ENCODE data around the gene LUC7L3. TPM values are rescaled to one million over a fixed set of nuclear protein-coding genes. Genes with fewer than 3 reads are reported as not detected.
"Not testable (repeated sequence)": the region's sequence is repeated elsewhere in the genome, so short reads cannot be mapped to it uniquely, and the experiment has no call there.

The LUC7L3 gene
- total RNA-seq, 2 donors from 2014 or later: 128 to 145 TPM

GRCh38 chr17:50721194-50722010, 2.0 kb downstream of the LUC7L3 start:
- Mint-ChIP-seq H3K36me3 (peaks cover 31 to 32% of the 10 kb centered on the region in 2 donors), H3K9me3 (no peaks in the 10 kb centered on the region), H3K27ac (peak overlapping the region; percentile 98)
- no peak for ATAC-seq
- DNase-seq (ENCODE audit: low spot score in 2 of 2): no peak

GRCh38 chr17:50722746-50723145, 3.3 kb downstream of the LUC7L3 start:
- peaks cover 32 to 38% of the 10 kb centered on the region in 2 donors for H3K36me3 Mint-ChIP-seq
- DNase-seq (ENCODE audit: low spot score in 2 of 2) (no peak), ATAC-seq (no peak)
- H3K27ac Mint-ChIP-seq: no peak overlapping the region
- H3K9me3 Mint-ChIP-seq: no peaks in the 10 kb centered on the region

- not testable (repeated sequence) for H3K9me3 Mint-ChIP-seq; ATAC-seq; H3K27ac Mint-ChIP-seq; DNase-seq (ENCODE audit: low spot score in 2 of 2)
- H3K36me3 Mint-ChIP-seq: peaks cover 25 to 34% of the 10 kb centered on the region in 2 donors
Measured at GRCh38 chr17:50724622-50725021, 5.2 kb downstream of the LUC7L3 start.

GRCh38 chr17:50725769-50726655, 6.6 kb downstream of the LUC7L3 start:
- Mint-ChIP-seq H3K27ac (peak overlapping the region in 1 of 2 donors; percentile 66), H3K36me3 (peaks cover 11 to 20% of the 10 kb centered on the region in 2 donors), H3K9me3 (no peaks in the 10 kb centered on the region)
- no peak for ATAC-seq
- DNase-seq (ENCODE audit: low spot score in 2 of 2): no peak

- no peaks in the 10 kb centered on the region for H3K9me3 Mint-ChIP-seq
- H3K36me3 Mint-ChIP-seq: peaks cover 0 to 7% of the 10 kb centered on the region in 2 donors
- peak overlapping the region in 1 of 2 donors; percentile 88 for H3K27ac Mint-ChIP-seq
- ATAC-seq (no peak), DNase-seq (ENCODE audit: low spot score in 2 of 2) (no peak)
Measured at GRCh38 chr17:50728112-50728429, 8.7 kb downstream of the LUC7L3 start.

- Mint-ChIP-seq H3K9me3 (no peaks in the 10 kb centered on the region), H3K27ac (peak overlapping the region in 1 of 2 donors; percentile 88), H3K36me3 (peaks cover 0 to 7% of the 10 kb centered on the region in 2 donors)
- DNase-seq (ENCODE audit: low spot score in 2 of 2) (no peak), ATAC-seq (peak; percentile 18 to 66)
Measured at GRCh38 chr17:50728881-50729765, 9.7 kb downstream of the LUC7L3 start.

GRCh38 chr17:50731575-50732460, 12.4 kb downstream of the LUC7L3 start:
- H3K9me3 Mint-ChIP-seq: no peaks in the 10 kb centered on the region
- ATAC-seq: no peak
- peaks cover 0 to 7% of the 10 kb centered on the region in 2 donors for H3K36me3 Mint-ChIP-seq
- peak overlapping the region; percentile 42 to 81 for H3K27ac Mint-ChIP-seq
- no peak for DNase-seq (ENCODE audit: low spot score in 2 of 2)

- ATAC-seq (no peak), DNase-seq (ENCODE audit: low spot score in 2 of 2) (no peak)
- Mint-ChIP-seq H3K9me3 (no peaks in the 10 kb centered on the region), H3K36me3 (peaks cover 0 to 17% of the 10 kb centered on the region in 2 donors), H3K27ac (peak overlapping the region in 1 of 2 donors; percentile 39)
Measured at GRCh38 chr17:50735287-50735686, 15.9 kb downstream of the LUC7L3 start.

GRCh38 chr17:50737118-50737698, 17.8 kb downstream of the LUC7L3 start:
- Mint-ChIP-seq H3K36me3 (peaks cover 5 to 33% of the 10 kb centered on the region in 2 donors), H3K9me3 (no peaks in the 10 kb centered on the region), H3K27ac (peak overlapping the region; percentile 38 to 68)
- ATAC-seq: peak; percentile 84
- no peak for DNase-seq (ENCODE audit: low spot score in 2 of 2)

- Mint-ChIP-seq H3K27ac (peak overlapping the region; percentile 23 to 32), H3K9me3 (no peaks in the 10 kb centered on the region), H3K36me3 (peaks cover 5 to 40% of the 10 kb centered on the region in 2 donors)
- ATAC-seq (peak; percentile 26 to 50), DNase-seq (ENCODE audit: low spot score in 2 of 2) (no peak)
Measured at GRCh38 chr17:50739098-50739497, 19.7 kb downstream of the LUC7L3 start.

GRCh38 chr17:50745631-50746030, 26.2 kb downstream of the LUC7L3 start:
- Mint-ChIP-seq H3K27ac (no peak overlapping the region), H3K9me3 (no peaks in the 10 kb centered on the region), H3K36me3 (peaks cover 9 to 41% of the 10 kb centered on the region in 2 donors)
- ATAC-seq (no peak), DNase-seq (ENCODE audit: low spot score in 2 of 2) (no peak)

- DNase-seq (ENCODE audit: low spot score in 2 of 2) (no peak), ATAC-seq (no peak)
- Mint-ChIP-seq H3K9me3 (no peaks in the 10 kb centered on the region), H3K36me3 (peaks cover 5 to 20% of the 10 kb centered on the region in 2 donors), H3K27ac (peak overlapping the region in 1 of 2 donors; percentile 34)
Measured at GRCh38 chr17:50749245-50749644, 29.8 kb downstream of the LUC7L3 start.

GRCh38 chr17:50754521-50754920, 35.1 kb downstream of the LUC7L3 start:
- H3K27ac Mint-ChIP-seq: peak overlapping the region in 1 of 2 donors; percentile 51
- no peak for DNase-seq (ENCODE audit: low spot score in 2 of 2)

GRCh38 chr17:50758524-50758923, 39.1 kb downstream of the LUC7L3 start:
- H3K9me3 Mint-ChIP-seq: no peaks in the 10 kb centered on the region
- DNase-seq (ENCODE audit: low spot score in 2 of 2) (no peak), ATAC-seq (no peak)
- no peaks in the 10 kb centered on the region for H3K36me3 Mint-ChIP-seq
- H3K27ac Mint-ChIP-seq: no peak overlapping the region

More at GRCh38 chr17:50754521-50754920, 35.1 kb downstream of the LUC7L3 start:
- Mint-ChIP-seq H3K9me3 (no peaks in the 10 kb centered on the region), H3K36me3 (peaks cover 0 to 8% of the 10 kb centered on the region in 2 donors)
- no peak for ATAC-seq

GRCh38 chr17:50758989-50759544, 39.7 kb downstream of the LUC7L3 start:
- ATAC-seq (no peak), DNase-seq (ENCODE audit: low spot score in 2 of 2) (no peak)
- no peaks in the 10 kb centered on the region for H3K9me3 Mint-ChIP-seq
- H3K36me3 Mint-ChIP-seq: no peaks in the 10 kb centered on the region
- peak overlapping the region in 1 of 2 donors; percentile 25 for H3K27ac Mint-ChIP-seq
